GM23248 (cell line): ENCODE measurements around the gene TGM6.

Experiments used
- EZH2 ChIP-seq: fragments of 200-600 bp; sonication (generic); IDR thresholded peaks from 2 replicates; pipeline ENCODE4 v1.6.1; 2018; ENCODE audit warnings: antibody characterized with exemption, mild to moderate bottlenecking; ENCODE audit not compliant: insufficient read depth, poor library complexity, severe bottlenecking
- EZH2phosphoT487 ChIP-seq: fragments of 200-600 bp; sonication (generic); IDR thresholded peaks from 2 replicates; pipeline ENCODE4 v1.6.1; 2018; ENCODE audit warnings: antibody characterized with exemption, moderate library complexity, mild to moderate bottlenecking, low read depth; ENCODE audit not compliant: insufficient read depth

GRCh38 chr20:2449386-2449785, 68.7 kb downstream of the TGM6 start:
- TF ChIP-seq EZH2phosphoT487 (no peak), EZH2 (no peak)
